Bronchial epithelial cell (primary cell): Measurements from ENCODE around the gene JMJD1C. TPM values are rescaled to one million over a fixed set of nuclear protein-coding genes. Genes with fewer than 3 reads are reported as not detected.
"Not testable (repeated sequence)": the region's sequence is repeated elsewhere in the genome, so short reads cannot be mapped to it uniquely, and the experiment has no call there.

Source experiments
- DNase-seq: peaks from one replicate; pipeline ENCODE4 v3.0.0-alpha.2; 2010; ENCODE audit warnings: low read depth
- FAIRE-seq: peaks from 2 replicates; lab custom pipeline; 2011; peaks lifted over from hg19 to GRCh38; lab: Jason Lieb, UNC
- H3K27me3 ChIP-seq: 2 replicates; pipeline ENCODE4 v1.5.1; 2011; ENCODE audit warnings: low read length; ENCODE audit not compliant: control insufficient read depth, insufficient read depth
- H3K36me3 ChIP-seq: 2 replicates; pipeline ENCODE4 v1.5.1; 2011; ENCODE audit warnings: low read length; ENCODE audit not compliant: control insufficient read depth, insufficient read depth
- H3K4me3 ChIP-seq: 2 replicates; pipeline ENCODE4 v1.5.1; 2011; ENCODE audit warnings: mild to moderate bottlenecking, low read depth, low read length, control low read depth
- CTCF ChIP-seq: IDR thresholded peaks from 2 replicates; pipeline ENCODE4 v1.5.1; 2011; ENCODE audit warnings: mild to moderate bottlenecking, moderate library complexity, low read length, control low read depth, inconsistent platforms; ENCODE audit not compliant: insufficient read depth, severe bottlenecking
- total RNA-seq: library from RNA; depleted of rRNA; stranded (reverse); fragments of >200 nt; gene quantifications from 2 replicates; pipeline ENCODE4 v1.2.1, GENCODE V29; 2014

JMJD1C gene
- total RNA-seq, 1 donor from 2014 or later, result 72.1 TPM

- no peak for TF ChIP-seq CTCF
- H3K4me3 ChIP-seq, result no peak overlapping the region
- no peaks in the 10 kb centered on the region for H3K27me3 ChIP-seq
- no peak for DNase-seq
- no peak for FAIRE-seq
- no peaks in the 10 kb centered on the region for H3K36me3 ChIP-seq
These were observed 82.6 kb downstream of the JMJD1C start for GRCh38 chr10:63383141-63383540.

GRCh38 chr10:63382066-63382465 is 83.7 kb downstream of the JMJD1C start:
- DNase-seq (no peak), FAIRE-seq (no peak)
- no peak for TF ChIP-seq CTCF
- Histone ChIP-seq H3K36me3 (no peaks in the 10 kb centered on the region), H3K4me3 (no peak overlapping the region), H3K27me3 (no peaks in the 10 kb centered on the region)

- not testable (repeated sequence) for FAIRE-seq, H3K27me3 ChIP-seq, DNase-seq, H3K36me3 ChIP-seq, H3K4me3 ChIP-seq
These were observed 88.5 kb downstream of the JMJD1C start for GRCh38 chr10:63377305-63377661.

- FAIRE-seq (no peak), DNase-seq (peak; percentile 81)
- no peaks in the 10 kb centered on the region for H3K36me3 ChIP-seq
- TF ChIP-seq CTCF, result no peak
- no peak overlapping the region for H3K4me3 ChIP-seq
- H3K27me3 ChIP-seq, result no peaks in the 10 kb centered on the region
These were observed 89.0 kb downstream of the JMJD1C start for GRCh38 chr10:63376560-63377304.

- no peak for TF ChIP-seq CTCF
- Histone ChIP-seq H3K4me3 (no peak overlapping the region), H3K36me3 (no peaks in the 10 kb centered on the region), H3K27me3 (no peaks in the 10 kb centered on the region)
- DNase-seq (no peak), FAIRE-seq (no peak)
These were observed 89.9 kb downstream of the JMJD1C start for GRCh38 chr10:63375859-63376258.

- DNase-seq (peak; percentile 20), FAIRE-seq (no peak)
- no peaks in the 10 kb centered on the region for H3K36me3 ChIP-seq
- H3K27me3 ChIP-seq, result no peaks in the 10 kb centered on the region
- H3K4me3 ChIP-seq, result no peak overlapping the region
- no peak for TF ChIP-seq CTCF
These were observed 90.3 kb downstream of the JMJD1C start for GRCh38 chr10:63375458-63375857.
